ENCODE results near the gene LMOD2.

- TF ChIP-seq ZNF626 (tag by site-specific recombination; IDR thresholded peaks at IDR 0.05) (no peak), ZXDB (tag by site-specific recombination; IDR thresholded peaks at IDR 0.05) (no peak), CTCF (tag by site-specific recombination; IDR thresholded peaks at IDR 0.05) (no peak), ZBTB8A (tag by site-specific recombination; IDR thresholded peaks at IDR 0.05) (no peak), TRIM28 (IDR thresholded peaks at IDR 0.05; ENCODE audit: borderline replicate concordance, low read length) (no peak), BCL11B (tag by site-specific recombination; IDR thresholded peaks at IDR 0.05; ENCODE audit: low read depth) (no peak), ZBTB21 (tag by site-specific recombination; IDR thresholded peaks at IDR 0.05) (no peak), AEBP2 (tag by site-specific recombination; IDR thresholded peaks at IDR 0.05; ENCODE audit: borderline replicate concordance) (no peak), ZNF549 (tag by site-specific recombination; IDR thresholded peaks at IDR 0.05) (no peak)
Measured at GRCh38 chr7:123615344-123615743, 40.3 kb upstream of the LMOD2 start.

Data from HEK293 (cell line).